Measurements from ENCODE around the gene ACP7.
"Not testable (repeated sequence)": the region's sequence is repeated elsewhere in the genome, so short reads cannot be mapped to it uniquely, and the experiment has no call there.

The ACP7 gene

DNA sequence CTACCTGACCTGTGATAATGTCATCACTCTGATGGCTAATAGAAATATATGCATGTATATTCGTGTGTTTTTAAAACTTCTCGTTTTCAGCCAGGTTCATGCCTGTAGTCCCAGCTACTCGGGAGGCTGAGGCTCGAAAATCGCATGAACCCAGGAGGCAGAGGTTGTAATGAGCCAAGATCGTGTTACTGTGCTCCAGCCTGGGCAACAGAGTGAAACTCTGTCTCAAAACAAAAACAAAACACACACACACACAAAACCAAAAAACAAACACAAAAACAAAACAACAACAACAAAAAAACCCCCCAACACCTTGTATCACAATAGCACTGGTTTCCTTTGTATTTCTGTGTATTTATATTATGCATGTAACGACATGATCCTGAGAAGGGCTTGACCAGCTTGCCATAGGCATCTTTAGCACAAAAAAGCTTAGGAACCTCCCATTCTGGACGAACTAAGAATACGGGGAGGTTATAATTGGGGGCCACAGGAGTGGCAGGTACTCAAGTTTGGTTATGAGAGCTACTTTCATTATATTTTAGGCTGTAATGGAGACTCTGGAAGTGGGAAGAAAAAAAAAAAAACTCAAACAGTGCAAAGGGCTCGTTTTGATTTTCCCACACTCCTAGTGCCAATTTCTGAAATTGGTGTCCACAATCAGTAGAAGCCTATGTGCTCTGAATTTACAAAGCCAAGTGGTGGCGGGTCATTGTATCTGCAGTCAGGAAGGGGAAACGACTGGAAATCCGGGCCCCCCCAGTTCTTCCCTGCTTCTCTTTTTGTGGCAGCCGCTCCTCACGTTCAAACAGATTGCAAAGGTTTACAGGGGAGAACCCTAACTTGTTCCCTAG, 1.2 kb upstream of the ACP7 start:
- DNase-seq (ENCODE audit: low spot score): no peak
- TF ChIP-seq, protein P1, sequence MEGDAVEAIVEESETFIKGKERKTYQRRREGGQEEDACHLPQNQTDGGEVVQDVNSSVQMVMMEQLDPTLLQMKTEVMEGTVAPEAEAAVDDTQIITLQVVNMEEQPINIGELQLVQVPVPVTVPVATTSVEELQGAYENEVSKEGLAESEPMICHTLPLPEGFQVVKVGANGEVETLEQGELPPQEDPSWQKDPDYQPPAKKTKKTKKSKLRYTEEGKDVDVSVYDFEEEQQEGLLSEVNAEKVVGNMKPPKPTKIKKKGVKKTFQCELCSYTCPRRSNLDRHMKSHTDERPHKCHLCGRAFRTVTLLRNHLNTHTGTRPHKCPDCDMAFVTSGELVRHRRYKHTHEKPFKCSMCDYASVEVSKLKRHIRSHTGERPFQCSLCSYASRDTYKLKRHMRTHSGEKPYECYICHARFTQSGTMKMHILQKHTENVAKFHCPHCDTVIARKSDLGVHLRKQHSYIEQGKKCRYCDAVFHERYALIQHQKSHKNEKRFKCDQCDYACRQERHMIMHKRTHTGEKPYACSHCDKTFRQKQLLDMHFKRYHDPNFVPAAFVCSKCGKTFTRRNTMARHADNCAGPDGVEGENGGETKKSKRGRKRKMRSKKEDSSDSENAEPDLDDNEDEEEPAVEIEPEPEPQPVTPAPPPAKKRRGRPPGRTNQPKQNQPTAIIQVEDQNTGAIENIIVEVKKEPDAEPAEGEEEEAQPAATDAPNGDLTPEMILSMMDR (IDR thresholded peaks at IDR 0.05; ENCODE audit: borderline replicate concordance, control extremely low read depth, extremely low read depth, insufficient read depth, missing control alignments): no peak
- in situ Hi-C loops (cut with MboI; ENCODE audit: low sequenced_read_pairs, unreplicated experiment): no loop called here

DNA sequence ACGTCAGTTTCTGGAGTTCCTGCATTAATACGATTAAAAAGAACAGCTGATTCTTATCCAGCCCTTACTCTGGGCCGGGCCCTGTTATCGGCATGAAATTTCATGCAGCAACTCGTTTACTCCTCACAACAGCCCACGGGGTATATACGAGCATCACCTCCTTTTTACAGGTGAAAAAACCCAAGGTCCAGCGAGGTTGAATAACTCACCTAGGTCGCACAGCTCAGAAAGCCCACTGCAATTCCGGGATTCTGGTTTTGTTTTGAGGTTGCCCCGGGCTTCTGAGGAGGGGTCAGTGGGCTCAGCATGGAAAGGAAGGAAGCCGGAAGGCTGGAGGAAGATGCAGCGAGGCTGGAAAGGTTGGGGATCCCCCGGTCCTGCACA, 577 bp upstream of the ACP7 start:
- in situ Hi-C loops (cut with MboI; ENCODE audit: low sequenced_read_pairs, unreplicated experiment): no loop called here
- no peak for DNase-seq (ENCODE audit: low spot score)
- TF ChIP-seq, protein P1 (IDR thresholded peaks at IDR 0.05; ENCODE audit: borderline replicate concordance, control extremely low read depth, extremely low read depth, insufficient read depth, missing control alignments): no peak

DNA sequence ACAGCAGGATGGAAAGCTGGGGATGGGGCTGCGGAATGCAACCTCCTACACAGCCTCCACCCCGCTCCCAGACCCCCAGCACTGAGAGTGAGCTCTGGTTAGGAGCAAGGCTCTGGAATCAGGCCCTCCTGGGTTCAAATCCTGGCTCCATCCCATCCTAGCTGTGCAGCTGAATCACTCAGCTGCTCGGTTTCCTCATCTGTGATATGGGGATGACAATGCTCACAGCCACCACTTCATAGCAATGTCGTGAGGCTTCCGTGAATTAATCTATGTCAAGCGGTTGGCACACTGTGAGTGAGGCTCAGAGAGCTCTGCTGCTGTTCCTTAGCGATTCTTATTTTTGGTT, 538 bp downstream of the ACP7 start:
- TF ChIP-seq, protein P1 (IDR thresholded peaks at IDR 0.05; ENCODE audit: borderline replicate concordance, control extremely low read depth, extremely low read depth, insufficient read depth, missing control alignments): no peak
- in situ Hi-C loops (cut with MboI; ENCODE audit: low sequenced_read_pairs, unreplicated experiment): no loop called here
- no peak for DNase-seq (ENCODE audit: low spot score)

DNA sequence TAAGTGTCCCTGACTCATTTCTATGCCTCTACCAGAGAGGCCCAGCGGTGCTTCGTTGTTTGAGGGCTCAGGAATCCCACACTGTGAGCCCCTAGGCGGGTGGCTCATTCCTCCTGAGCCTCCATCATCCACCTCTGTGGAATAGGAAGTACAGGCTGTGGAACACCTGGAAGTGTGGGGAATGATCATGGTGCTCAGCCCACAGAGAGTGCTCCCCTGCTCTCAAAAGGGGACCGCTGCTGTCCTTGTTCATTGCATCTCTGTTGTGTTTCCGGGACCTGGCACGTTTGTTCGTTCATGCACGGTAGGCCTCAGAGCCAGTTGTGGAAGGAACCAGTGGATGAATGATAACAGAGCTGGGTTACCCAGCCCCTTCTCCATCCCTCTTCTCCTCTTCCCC, 1.2 kb downstream of the ACP7 start:
- TF ChIP-seq, protein P1 (IDR thresholded peaks at IDR 0.05; ENCODE audit: borderline replicate concordance, control extremely low read depth, extremely low read depth, insufficient read depth, missing control alignments): no peak

DNA sequence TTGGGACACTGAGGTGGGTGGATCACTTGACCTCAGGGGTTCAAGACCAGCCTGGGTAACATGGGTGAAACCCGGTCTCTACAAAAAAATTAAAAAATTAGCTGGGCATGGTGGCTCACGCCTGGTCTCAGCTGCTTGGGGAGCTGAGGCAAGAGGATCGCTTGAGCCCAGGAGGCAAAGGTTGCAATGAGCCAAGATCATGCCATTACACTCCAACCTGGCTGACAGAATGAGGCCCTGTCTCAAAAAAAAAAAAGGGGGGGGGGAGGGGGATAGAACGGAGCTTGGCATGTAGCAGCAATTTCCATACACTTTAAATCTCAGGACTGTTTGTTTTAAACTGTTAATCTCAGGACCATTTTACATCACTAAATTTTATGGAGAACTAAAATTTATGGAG, 2.2 kb downstream of the ACP7 start:
- TF ChIP-seq, protein P1 (IDR thresholded peaks at IDR 0.05; ENCODE audit: borderline replicate concordance, control extremely low read depth, extremely low read depth, insufficient read depth, missing control alignments): no peak
- DNase-seq (ENCODE audit: low spot score): no peak
- in situ Hi-C loops (cut with MboI; ENCODE audit: low sequenced_read_pairs, unreplicated experiment): no loop called here

More for the DNA sequence above, 1.2 kb downstream of the ACP7 start:
- no peak for DNase-seq (ENCODE audit: low spot score)
- in situ Hi-C loops (cut with MboI; ENCODE audit: low sequenced_read_pairs, unreplicated experiment): no loop called here

DNA sequence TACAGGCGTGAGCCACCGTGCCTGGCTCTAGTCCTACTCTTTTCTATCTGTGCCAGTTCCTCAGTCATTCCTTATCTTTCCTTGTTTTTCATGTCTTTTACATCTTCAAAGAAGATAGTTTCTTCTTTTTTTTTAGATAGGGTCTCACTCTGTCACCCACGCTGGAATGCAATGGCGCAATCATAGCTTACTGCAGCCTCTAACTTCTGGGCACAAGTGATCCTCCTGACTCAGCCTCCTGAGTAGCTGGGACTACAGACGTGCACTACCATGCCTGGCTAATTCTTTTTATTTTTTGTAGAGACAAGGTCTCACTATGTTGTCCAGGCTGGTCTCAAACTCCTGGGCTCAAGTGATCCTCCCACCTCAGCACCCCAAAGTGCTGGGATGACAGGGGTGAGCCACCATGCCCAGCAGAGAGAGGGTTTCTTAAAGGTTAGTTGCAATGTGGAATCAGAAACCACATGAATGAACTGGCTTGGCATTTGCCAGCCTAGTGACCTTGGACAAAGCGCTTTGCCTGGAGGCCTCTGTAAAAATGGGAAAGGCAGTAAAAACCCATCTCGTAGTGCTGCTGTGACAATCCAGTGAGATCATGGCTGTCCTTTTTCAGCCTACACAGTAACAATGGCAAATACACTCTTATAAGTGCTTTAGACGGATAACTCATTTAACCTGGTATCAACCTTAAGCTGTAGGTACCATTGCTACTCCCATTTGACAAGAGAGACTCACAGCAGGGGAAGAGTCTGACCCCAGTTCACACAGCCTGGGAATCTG, 3.9 kb downstream of the ACP7 start:
- DNase-seq (ENCODE audit: low spot score): no peak
- TF ChIP-seq, protein P1 (IDR thresholded peaks at IDR 0.05; ENCODE audit: borderline replicate concordance, control extremely low read depth, extremely low read depth, insufficient read depth, missing control alignments): no peak
- in situ Hi-C loops (cut with MboI; ENCODE audit: low sequenced_read_pairs, unreplicated experiment): no loop called here

DNA sequence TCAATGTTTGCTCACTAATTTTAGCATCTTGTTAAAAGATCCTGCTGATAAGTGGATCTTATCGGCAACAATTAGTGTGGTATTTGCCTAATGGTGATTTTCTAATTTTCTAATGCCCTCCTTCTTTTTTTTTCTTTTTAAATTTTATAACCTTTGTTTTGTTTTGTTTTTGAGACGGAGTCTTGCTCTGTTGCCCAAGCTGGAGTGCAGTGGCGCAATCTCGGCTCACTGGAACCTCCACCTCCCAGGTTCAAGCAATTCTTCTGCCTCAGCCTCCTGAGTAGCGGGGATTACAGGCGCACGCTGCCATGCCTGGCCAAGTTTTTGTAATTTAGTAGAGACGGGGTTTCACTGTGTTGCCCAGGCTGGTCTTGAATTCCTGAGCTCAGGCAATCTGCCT, 5.8 kb downstream of the ACP7 start:
- in situ Hi-C loops (cut with MboI; ENCODE audit: low sequenced_read_pairs, unreplicated experiment); DNase-seq (ENCODE audit: low spot score): not testable (repeated sequence)
